ENCODE data around the gene RELA.

- no peak for TF ChIP-seq CTCF (IDR thresholded peaks at IDR 0.05 in 2 of 3, conservative IDR thresholded peaks at IDR 0.05 in 1 of 3; ENCODE audit: control insufficient read depth in 2 of 3, extremely low read depth in 1 of 3, insufficient read depth in 1 of 3, low read depth in 3 of 3, low read length in 3 of 3)
- no peak for TF ChIP-seq NFYA (IDR thresholded peaks at IDR 0.05; ENCODE audit: borderline replicate concordance, low read depth, low read length)
- TF ChIP-seq RELA (IDR thresholded peaks at IDR 0.05; ENCODE audit: borderline replicate concordance, partially characterized antibody): no peak
- TF ChIP-seq CREB1 (IDR thresholded peaks at IDR 0.05; ENCODE audit: low read depth): no peak
Measured at GRCh38 chr11:65648997-65649493, 13.7 kb downstream of the RELA start.
